Suprapubic skin (tissue), 4 donors: ENCODE measurements around the gene PDPN.

Experiments
- CTCF ChIP-seq, 2 donors: fragments of 200-600 bp in 1 of 2; fragments of 450-650 bp in 1 of 2; sonication (generic) in 1 of 2; IDR thresholded peaks; one replicate each; pipeline ENCODE4 v1.5.1; 2016 to 2019; ENCODE audit warnings: antibody characterized with exemption in 2 of 2, mild to moderate bottlenecking in 1 of 2, moderate library complexity in 1 of 2
- EP300 ChIP-seq: sonication (generic); formaldehyde crosslinking; IDR thresholded peaks from one replicate; pipeline ENCODE4 v1.6.1; 2017; ENCODE audit warnings: antibody characterized with exemption
- POLR2A ChIP-seq, 2 donors: fragments of 450-650 bp; IDR thresholded peaks; one replicate each; pipeline ENCODE4 v1.6.1; 2017; ENCODE audit warnings: antibody characterized with exemption in 2 of 2, mild to moderate bottlenecking in 2 of 2, moderate library complexity in 2 of 2
- POLR2AphosphoS5 ChIP-seq, 3 donors: sonication (generic); formaldehyde crosslinking; IDR thresholded peaks; one replicate each; pipeline ENCODE4 v1.6.1; 2017; ENCODE audit warnings: antibody characterized with exemption in 3 of 3

- TF ChIP-seq CTCF (IDR thresholded peaks at IDR 0.05) (no peak), POLR2A (IDR thresholded peaks at IDR 0.05) (no peak), EP300 (no peak), POLR2AphosphoS5 (IDR thresholded peaks at IDR 0.05) (no peak)
These were observed 42.8 kb upstream of the PDPN start for GRCh38 chr1:13540866-13541265.
